HUES48 (cell line): Measurements from ENCODE around the gene CETN1.

Source experiments
- H3K27ac ChIP-seq: one replicate; pipeline ENCODE4 v1.7.0; 2013; ENCODE audit warnings: low read depth, low read length, inconsistent platforms
- H3K27me3 ChIP-seq: 2 replicates; pipeline ENCODE4 v1.6.1; 2013; ENCODE audit warnings: mild to moderate bottlenecking, low read length; ENCODE audit not compliant: control insufficient read depth, insufficient read depth
- H3K36me3 ChIP-seq: 2 replicates; pipeline ENCODE4 v1.6.1; 2013; ENCODE audit warnings: low read length; ENCODE audit not compliant: control insufficient read depth, insufficient read depth
- H3K4me1 ChIP-seq: 2 replicates; pipeline ENCODE4 v1.6.1; 2013; ENCODE audit warnings: mild to moderate bottlenecking, low read length; ENCODE audit not compliant: control insufficient read depth, insufficient read depth
- H3K4me3 ChIP-seq: 2 replicates; pipeline ENCODE4 v1.5.1; 2013; ENCODE audit warnings: mild to moderate bottlenecking, low read depth, low read length
- H3K9ac ChIP-seq: 2 replicates; pipeline ENCODE4 v1.6.1; 2013; ENCODE audit warnings: mild to moderate bottlenecking, low read depth, low read length, moderate library complexity
- H3K9me3 ChIP-seq: 2 replicates; pipeline ENCODE4 v1.6.1; 2013; ENCODE audit warnings: low read length; ENCODE audit not compliant: control insufficient read depth, insufficient read depth

Gene CETN1

GRCh38 chr18:610214-610928 is 30.2 kb downstream of the CETN1 start:
- H3K4me1 ChIP-seq: no peaks in the 10 kb centered on the region
- no peak overlapping the region for H3K9ac ChIP-seq
- H3K4me3 ChIP-seq: no peak overlapping the region
- H3K9me3 ChIP-seq: no peaks in the 10 kb centered on the region
- H3K36me3 ChIP-seq: no peaks in the 10 kb centered on the region
- no peaks in the 10 kb centered on the region for H3K27me3 ChIP-seq
- no peak overlapping the region for H3K27ac ChIP-seq

DNA sequence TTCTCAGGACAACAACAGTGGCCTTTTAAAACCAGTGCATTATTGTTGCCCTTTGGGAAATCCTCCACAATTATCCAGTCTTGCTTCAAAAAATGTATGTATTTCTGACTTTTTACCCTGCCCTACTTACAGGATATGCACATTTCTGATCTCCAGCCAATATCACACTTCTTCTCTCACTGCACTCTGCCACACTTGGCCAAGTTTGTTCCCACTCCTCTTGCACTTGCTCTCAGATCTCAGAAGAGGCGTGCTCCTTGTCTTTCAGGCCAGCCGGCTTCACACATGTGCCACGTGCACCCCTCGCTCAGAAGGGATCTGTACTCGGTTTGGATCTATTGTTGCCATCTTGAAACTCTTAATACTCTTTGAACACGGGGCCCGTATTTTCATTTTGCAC is 32.0 kb downstream of the CETN1 start:
- no peaks in the 10 kb centered on the region for H3K4me1 ChIP-seq
- no peaks in the 10 kb centered on the region for H3K9me3 ChIP-seq
- H3K27me3 ChIP-seq: no peaks in the 10 kb centered on the region
- H3K4me3 ChIP-seq: no peak overlapping the region
- H3K27ac ChIP-seq: no peak overlapping the region
- no peak overlapping the region for H3K9ac ChIP-seq
- no peaks in the 10 kb centered on the region for H3K36me3 ChIP-seq

DNA sequence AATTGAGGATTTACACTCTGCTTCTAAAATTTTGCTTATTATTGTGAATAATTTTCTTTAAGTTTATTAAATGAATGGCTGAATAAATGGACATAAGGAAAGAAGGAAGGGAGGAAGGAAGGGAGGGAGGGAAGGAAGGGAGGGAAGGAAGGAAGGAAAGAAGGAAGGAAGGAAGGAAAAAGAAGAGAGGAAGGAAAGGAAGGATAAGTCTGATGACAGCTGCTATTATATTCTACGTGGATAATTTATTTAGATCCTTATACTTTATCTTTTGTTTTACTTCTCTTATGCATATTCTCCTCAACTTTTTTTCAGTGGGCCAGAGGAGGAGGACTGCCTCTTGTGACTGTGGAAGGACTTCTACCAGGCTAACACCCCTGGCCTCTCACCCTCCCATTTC is 34.0 kb downstream of the CETN1 start:
- Histone ChIP-seq H3K4me1 (no peaks in the 10 kb centered on the region), H3K27ac (no peak overlapping the region), H3K9me3 (no peaks in the 10 kb centered on the region), H3K4me3 (no peak overlapping the region), H3K27me3 (no peaks in the 10 kb centered on the region), H3K9ac (no peak overlapping the region), H3K36me3 (no peaks in the 10 kb centered on the region)

DNA sequence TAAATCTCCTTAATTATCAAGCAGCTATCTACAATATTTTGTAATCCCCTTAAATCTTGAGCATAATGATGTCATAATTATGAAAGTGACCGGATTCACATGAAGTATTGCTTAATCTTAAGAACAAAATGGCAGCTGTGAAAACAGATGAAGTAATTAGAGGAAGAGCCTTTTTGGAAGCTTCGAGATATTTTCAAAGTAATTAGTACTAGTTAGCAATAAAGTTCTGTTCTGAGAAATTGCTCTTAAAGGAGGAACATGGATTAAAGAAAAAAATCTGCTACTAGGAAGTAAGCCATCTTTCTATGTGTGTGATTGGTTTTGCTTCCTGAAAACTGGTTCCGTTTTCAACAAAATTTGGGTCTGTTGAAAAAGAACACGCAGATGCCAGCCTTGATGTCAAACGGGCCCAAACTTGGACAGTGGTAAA is 34.9 kb downstream of the CETN1 start:
- Histone ChIP-seq H3K4me1 (no peaks in the 10 kb centered on the region), H3K9ac (no peak overlapping the region), H3K36me3 (no peaks in the 10 kb centered on the region), H3K4me3 (no peak overlapping the region), H3K9me3 (no peaks in the 10 kb centered on the region), H3K27ac (no peak overlapping the region), H3K27me3 (no peaks in the 10 kb centered on the region)

GRCh38 chr18:615773-616172 is 35.6 kb downstream of the CETN1 start:
- H3K36me3 ChIP-seq: no peaks in the 10 kb centered on the region
- no peak overlapping the region for H3K4me3 ChIP-seq
- H3K27me3 ChIP-seq: no peaks in the 10 kb centered on the region
- no peak overlapping the region for H3K9ac ChIP-seq
- no peaks in the 10 kb centered on the region for H3K4me1 ChIP-seq
- no peaks in the 10 kb centered on the region for H3K9me3 ChIP-seq
- no peak overlapping the region for H3K27ac ChIP-seq

- Histone ChIP-seq H3K4me3 (no peak overlapping the region), H3K27ac (no peak overlapping the region)
Observed at GRCh38 chr18:616380-616995, 36.3 kb downstream of the CETN1 start.

DNA sequence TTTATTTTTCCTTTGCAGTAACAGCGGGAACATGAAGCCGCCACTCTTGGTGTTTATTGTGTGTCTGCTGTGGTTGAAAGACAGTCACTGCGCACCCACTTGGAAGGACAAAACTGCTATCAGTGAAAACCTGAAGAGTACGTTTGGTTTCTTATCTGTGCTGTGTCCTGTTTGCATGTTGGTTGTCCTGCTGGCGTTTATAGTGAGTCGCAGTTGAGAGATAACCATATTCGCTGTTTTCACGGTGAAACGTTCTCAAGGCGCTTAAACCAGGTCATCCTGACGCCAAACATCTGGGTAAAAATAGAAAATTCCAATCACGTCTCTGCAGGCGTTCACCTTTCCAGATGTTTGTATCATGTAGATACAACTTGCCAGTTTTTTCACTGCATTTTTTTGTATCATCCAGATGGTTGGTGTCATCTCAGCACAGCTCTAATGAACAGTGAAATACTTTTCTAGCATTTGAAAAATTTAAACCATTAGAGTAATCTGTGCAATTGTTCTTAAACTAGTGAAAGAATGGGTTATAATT is 37.9 kb downstream of the CETN1 start:
- Histone ChIP-seq H3K36me3 (no peaks in the 10 kb centered on the region), H3K4me1 (no peaks in the 10 kb centered on the region), H3K27me3 (no peaks in the 10 kb centered on the region), H3K27ac (no peak overlapping the region), H3K9ac (no peak overlapping the region), H3K4me3 (no peak overlapping the region), H3K9me3 (no peaks in the 10 kb centered on the region)

More at GRCh38 chr18:616380-616995, 36.3 kb downstream of the CETN1 start:
- no peaks in the 10 kb centered on the region for H3K9me3 ChIP-seq
- H3K4me1 ChIP-seq: no peaks in the 10 kb centered on the region
- no peaks in the 10 kb centered on the region for H3K36me3 ChIP-seq
- no peak overlapping the region for H3K9ac ChIP-seq
- H3K27me3 ChIP-seq: no peaks in the 10 kb centered on the region

DNA sequence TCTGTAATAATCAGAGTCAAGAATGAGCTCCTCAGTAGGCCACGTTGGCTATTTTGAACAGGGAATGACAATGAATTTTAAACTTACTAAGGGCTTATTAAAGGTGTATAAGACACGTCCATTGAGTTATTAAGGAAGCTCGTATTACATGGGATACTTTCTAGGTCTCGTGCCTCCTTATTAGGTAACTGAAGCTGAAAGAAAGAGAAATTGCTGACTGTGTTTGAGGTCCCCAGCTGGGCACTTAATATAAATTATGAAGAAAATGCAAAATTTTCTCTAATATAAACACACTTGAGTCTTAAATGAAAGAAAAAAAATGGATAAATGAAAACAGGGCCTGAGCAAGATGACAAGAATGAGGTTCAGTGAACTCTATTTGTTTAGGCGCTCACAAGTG is 38.4 kb downstream of the CETN1 start:
- no peaks in the 10 kb centered on the region for H3K4me1 ChIP-seq
- H3K4me3 ChIP-seq: no peak overlapping the region
- H3K27me3 ChIP-seq: no peaks in the 10 kb centered on the region
- no peaks in the 10 kb centered on the region for H3K36me3 ChIP-seq
- no peak overlapping the region for H3K9ac ChIP-seq
- no peak overlapping the region for H3K27ac ChIP-seq
- no peaks in the 10 kb centered on the region for H3K9me3 ChIP-seq

- no peaks in the 10 kb centered on the region for H3K4me1 ChIP-seq
- H3K36me3 ChIP-seq: no peaks in the 10 kb centered on the region
- no peaks in the 10 kb centered on the region for H3K9me3 ChIP-seq
- no peak overlapping the region for H3K4me3 ChIP-seq
- H3K27ac ChIP-seq: no peak overlapping the region
- no peak overlapping the region for H3K9ac ChIP-seq
- no peaks in the 10 kb centered on the region for H3K27me3 ChIP-seq
Observed at GRCh38 chr18:621291-622043, 41.3 kb downstream of the CETN1 start.

DNA sequence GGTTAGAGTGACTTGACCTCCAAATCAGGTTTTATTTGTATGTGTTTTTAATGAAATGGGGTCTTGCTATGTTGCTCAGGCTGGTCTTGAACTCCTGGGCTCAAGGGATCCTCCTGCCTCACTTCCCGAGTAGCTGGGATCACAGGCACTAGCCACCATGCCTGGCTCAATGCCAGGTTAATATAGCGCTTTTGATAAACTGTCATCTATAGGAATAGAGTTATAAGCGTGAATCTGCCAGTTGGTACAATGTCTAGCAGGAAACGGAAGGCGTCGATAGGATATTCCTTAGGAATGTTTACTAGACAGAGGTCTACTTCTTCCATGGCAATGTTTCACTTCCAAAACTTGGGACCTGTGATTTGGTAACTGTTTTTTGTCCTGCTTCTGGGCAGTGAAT is 42.1 kb downstream of the CETN1 start:
- Histone ChIP-seq H3K36me3 (no peaks in the 10 kb centered on the region), H3K27ac (no peak overlapping the region), H3K4me1 (no peaks in the 10 kb centered on the region), H3K4me3 (no peak overlapping the region), H3K9me3 (no peaks in the 10 kb centered on the region), H3K9ac (no peak overlapping the region), H3K27me3 (no peaks in the 10 kb centered on the region)
